Panc1 (cell line): ENCODE results near the gene CHAC2. TPM values are rescaled to one million over a fixed set of nuclear protein-coding genes. Genes with fewer than 3 reads are reported as not detected.
A peak's percentile ranks its signal among the peaks of the same experiment; 100 is the strongest.
"Not testable (repeated sequence)": the region's sequence is repeated elsewhere in the genome, so short reads cannot be mapped to it uniquely, and the experiment has no call there.

Experiments used
- ATAC-seq: fragments of 200-7000 bp; cut with Tn5 transposase; 2 replicates; pipeline ENCODE4 v1.9.1; 2020; ENCODE audit warnings: mild to moderate bottlenecking, moderate library complexity
- Bru-seq: library from RNA; stranded (reverse); fragments of 400-500 nt; gene quantifications from one replicate; lab custom pipeline; 2021; lab: Mats Ljungman, UMichigan
- BruChase-seq, 2 experiments: library from RNA; stranded (reverse); fragments of 400-500 nt; gene quantifications; one replicate each; lab custom pipeline; 2021; lab: Mats Ljungman, UMichigan
- BruUV-seq: library from RNA; stranded (reverse); fragments of 400-500 nt; replicated peaks from 2 replicates; lab custom pipeline; 2021; lab: Mats Ljungman, UMichigan
- CTCF ChIA-PET: fragments of 300-600 bp; sonication (Branson Sonifier 250); formaldehyde crosslinking; loops from one replicate; lab custom pipeline; 2022; ENCODE audit warnings: antibody characterized with exemption; lab: Charles Lee
- POLR2A ChIA-PET: fragments of 300-600 bp; sonication (Branson Sonifier 250); formaldehyde crosslinking; loops from one replicate; lab custom pipeline; 2022; ENCODE audit warnings: antibody characterized with exemption; lab: Charles Lee
- DNase-seq: peaks from one replicate; pipeline ENCODE4 v3.0.0-alpha.2; 2010; ENCODE audit warnings: low read depth, low spot score
- H3K27ac ChIP-seq: 2 replicates; pipeline ENCODE4 v1.5.1; 2011; ENCODE audit warnings: mild to moderate bottlenecking, low read length, inconsistent platforms
- H3K27me3 ChIP-seq: fragments of 200-500 bp; sonication (Bioruptor generic); 2 replicates; pipeline ENCODE4 v1.6.0; 2014; ENCODE audit warnings: low read length, inconsistent platforms; ENCODE audit not compliant: control insufficient read depth, insufficient read depth
- H3K36me3 ChIP-seq: fragments of 200-500 bp; sonication (Bioruptor generic); 2 replicates; pipeline ENCODE4 v1.5.1; 2014; ENCODE audit warnings: inconsistent platforms, mild to moderate bottlenecking, low read length, moderate library complexity; ENCODE audit not compliant: control insufficient read depth, insufficient read depth
- H3K4me1 ChIP-seq: 2 replicates; pipeline ENCODE4 v1.5.1; 2011; ENCODE audit warnings: inconsistent platforms, mild to moderate bottlenecking, low read length, moderate library complexity; ENCODE audit not compliant: control insufficient read depth, insufficient read depth
- H3K4me3 ChIP-seq, 2 experiments: 2 replicates each; pipeline ENCODE4 v1.5.1; 2011 to 2012; ENCODE audit warnings: low read depth in 2 of 2, low read length in 2 of 2, mild to moderate bottlenecking in 2 of 2, inconsistent platforms in 1 of 2, moderate library complexity in 1 of 2
- H3K9me3 ChIP-seq: fragments of 200-500 bp; sonication (Bioruptor generic); 2 replicates; pipeline ENCODE4 v1.5.1; 2014; ENCODE audit warnings: low read depth, mild to moderate bottlenecking, inconsistent platforms, low read length, moderate library complexity; ENCODE audit not compliant: control insufficient read depth, insufficient read depth
- CTCF ChIP-seq: fragments of 450-650 bp; IDR thresholded peaks from 2 replicates; pipeline ENCODE4 v1.5.1; 2017; ENCODE audit warnings: mild to moderate bottlenecking
- POLR2AphosphoS5 ChIP-seq: IDR thresholded peaks from 2 replicates; pipeline ENCODE4 v1.6.1; 2012; ENCODE audit warnings: mild to moderate bottlenecking, low read depth, low read length, moderate library complexity
- REST ChIP-seq, 2 experiments: IDR thresholded peaks; 2 replicates each; pipeline ENCODE4 v1.6.1; 2011 to 2012; ENCODE audit warnings: low read depth in 2 of 2, control low read depth in 1 of 2, low read length in 1 of 2, mild to moderate bottlenecking in 1 of 2, moderate library complexity in 1 of 2; ENCODE audit not compliant: insufficient read depth in 1 of 2
- SIN3A ChIP-seq: IDR thresholded peaks from 2 replicates; pipeline ENCODE4 v1.6.1; 2012; ENCODE audit warnings: low read depth, mild to moderate bottlenecking, low read length, moderate library complexity, borderline replicate concordance; ENCODE audit not compliant: insufficient read depth
- TCF7L2 ChIP-seq: IDR thresholded peaks from 2 replicates; pipeline ENCODE4 v1.6.1; 2011; ENCODE audit warnings: mild to moderate bottlenecking, low read depth, low read length, inconsistent platforms
- in situ Hi-C: cut with HindIII; loops from 2 replicates; pipeline ENCODE4 v1.10.0; 2016; ENCODE audit warnings: low sequenced_read_pairs, low pct_unique_long_range_greater_than_20kb
- intact Hi-C: fragments of 100-400 bp; cut with micrococcal nuclease; formaldehyde crosslinking; loops from one replicate; pipeline ENCODE4 v1.10.0; 2022; ENCODE audit not compliant: unreplicated experiment
- long read RNA-seq: library from polyadenylated mRNA; unstranded; transcript quantifications from one replicate; pipeline ENCODE4 v2.0.0, GENCODE V29; 2021; ENCODE audit not compliant: unreplicated experiment
- polyA plus RNA-seq: library from polyadenylated mRNA; unstranded; fragments of >200 nt; gene quantifications from one replicate; pipeline ENCODE4 v1.2.1, GENCODE V29; 2012; ENCODE audit warnings: missing spikeins; ENCODE audit not compliant: insufficient read length
- total RNA-seq: library from RNA; stranded (reverse); gene quantifications from one replicate; pipeline ENCODE4 v1.2.1, GENCODE V29; 2021; ENCODE audit not compliant: unreplicated experiment

Gene CHAC2
- total RNA-seq = 7.6 TPM
- polyA plus RNA-seq = 2.6 TPM
- Bru-seq, nascent RNA = percentile 58 among the genes with signal in this experiment
- BruChase-seq, experiment 1, labeled RNA remaining after a 2-hour chase = percentile 68 among the genes with signal in this experiment
- BruChase-seq, experiment 2, labeled RNA remaining after a 6-hour chase = percentile 70 among the genes with signal in this experiment
- long read RNA-seq, transcript CHAC2-201 (3 exons, 1,321 nt) = major isoform, 8 of 13 reads
- long read RNA-seq, partial matches to known transcripts = 0 of 13 reads
- long read RNA-seq, other reads (novel, unspliced or antisense) = 5 of 13 reads

- peaks cover 12% of the 10 kb centered on the region for H3K4me1 ChIP-seq
- peak; percentile 98 for ATAC-seq
- H3K9me3 ChIP-seq = no peaks in the 10 kb centered on the region
- ChIA-PET POLR2A (interaction anchor here (0.6 kb wide), 1 partner anchor 381 kb away, joined by 3 read pairs; no protein-coding TSS in a partner anchor), CTCF (no interaction called here)
- in situ Hi-C loops (no loop called here), intact Hi-C loops (no loop called here)
- H3K4me3 ChIP-seq = peak within 1 kb of the TSS; percentile 75 to 82
- TF ChIP-seq TCF7L2 (peak; percentile 1; the same call in 1 of the 2 replicates), POLR2AphosphoS5 (peak; percentile 75), REST (IDR thresholded peaks at IDR 0.05; ENCODE audit: insufficient read depth in 1 of 2, low read depth in 2 of 2, low read length in 1 of 2) (no peak), SIN3A (0 out of 2 replicates have a peak, but pooled peaks have one; percentile 33)
- BruUV-seq = no TSS peak
- no peaks in the 10 kb centered on the region for H3K36me3 ChIP-seq
- H3K27me3 ChIP-seq = no peaks in the 10 kb centered on the region
- peak within 1 kb of the TSS; percentile 90 for H3K27ac ChIP-seq
- peak; percentile 72 for DNase-seq
These were observed at the start of gene CHAC2 for GRCh38 chr2:53767405-53768241. TSS of gene CHAC2 (plus strand) at chr2:53767804. CDS start at chr2:53767887, 83 bp downstream.

GRCh38 chr2:53720944-53721343 lies 46.7 kb upstream of the CHAC2 start:
- intact Hi-C loops, BruUV-seq, CTCF ChIA-PET, POLR2A ChIA-PET, H3K36me3 ChIP-seq, H3K4me3 ChIP-seq, H3K4me1 ChIP-seq, in situ Hi-C loops, ATAC-seq, H3K27me3 ChIP-seq, H3K27ac ChIP-seq, H3K9me3 ChIP-seq, DNase-seq: not testable (repeated sequence)

GRCh38 chr2:53724536-53724935 lies 43.1 kb upstream of the CHAC2 start:
- DNase-seq (no peak), ATAC-seq (no peak)
- Histone ChIP-seq H3K4me1 (no peaks in the 10 kb centered on the region), H3K27ac (no peak overlapping the region), H3K27me3 (no peaks in the 10 kb centered on the region), H3K36me3 (no peaks in the 10 kb centered on the region), H3K9me3 (no peaks in the 10 kb centered on the region), H3K4me3 (no peak overlapping the region)
- POLR2A ChIA-PET = interaction anchor here (0.7 kb wide), 1 partner anchor 280 kb away, joined by 3 read pairs; no protein-coding TSS in a partner anchor
- in situ Hi-C loops = no loop called here
- no peak for TF ChIP-seq POLR2AphosphoS5
- no peak for TF ChIP-seq REST (IDR thresholded peaks at IDR 0.05; ENCODE audit: insufficient read depth in 1 of 2, low read depth in 2 of 2, low read length in 1 of 2)
- no peak for TF ChIP-seq TCF7L2
- TF ChIP-seq SIN3A = no peak
- TF ChIP-seq CTCF = no peak
- BruUV-seq = no TSS peak
- CTCF ChIA-PET = no interaction called here
- intact Hi-C loops = no loop called here
